Activated T-cell treated with anti-CD3 and anti-CD28 coated beads, Interleukin-2, amount 50 U/mL, for 24 hours (primary cell): ENCODE data around the gene SLC25A13.

Source experiments
- DNase-seq: peaks from one replicate; pipeline ENCODE4 v3.0.0-alpha.2; 2020
- H3K27ac Mint-ChIP-seq: 2 replicates; pipeline ENCODE4 v1.8.0; 2020; ENCODE audit warnings: mild to moderate bottlenecking, mixed read lengths
- H3K27me3 Mint-ChIP-seq: 2 replicates; pipeline ENCODE4 v1.8.0; 2020; ENCODE audit warnings: mixed read lengths
- H3K36me3 Mint-ChIP-seq: 2 replicates; pipeline ENCODE4 v1.8.0; 2020; ENCODE audit warnings: low read depth, mixed read lengths
- H3K4me1 Mint-ChIP-seq: 2 replicates; pipeline ENCODE4 v1.8.0; 2020; ENCODE audit warnings: low read depth, mixed read lengths
- H3K4me3 Mint-ChIP-seq: 2 replicates; pipeline ENCODE4 v1.8.0; 2020; ENCODE audit warnings: mild to moderate bottlenecking, moderate library complexity, mixed read lengths
- H3K9me3 Mint-ChIP-seq: 2 replicates; pipeline ENCODE4 v1.8.0; 2020; ENCODE audit warnings: mixed read lengths

Gene SLC25A13

GRCh38 chr7:96131525-96131924 lies 190.4 kb downstream of the SLC25A13 start:
- no peaks in the 10 kb centered on the region for H3K9me3 Mint-ChIP-seq
- DNase-seq, result no peak
- no peak overlapping the region for H3K27ac Mint-ChIP-seq
- H3K36me3 Mint-ChIP-seq, result peaks cover 56% of the 10 kb centered on the region
- H3K4me3 Mint-ChIP-seq, result no peak overlapping the region
- H3K4me1 Mint-ChIP-seq, result no peaks in the 10 kb centered on the region
- no peaks in the 10 kb centered on the region for H3K27me3 Mint-ChIP-seq

- Mint-ChIP-seq H3K27me3 (no peaks in the 10 kb centered on the region), H3K36me3 (peaks cover 37% of the 10 kb centered on the region), H3K4me3 (no peak overlapping the region), H3K27ac (peak overlapping the region; percentile 44), H3K9me3 (no peaks in the 10 kb centered on the region), H3K4me1 (no peaks in the 10 kb centered on the region)
- no peak for DNase-seq
Measured at GRCh38 chr7:96127746-96128145, 194.2 kb downstream of the SLC25A13 start.

- no peak overlapping the region for H3K27ac Mint-ChIP-seq
Measured at GRCh38 chr7:96126382-96126781, 195.5 kb downstream of the SLC25A13 start.

GRCh38 chr7:96122746-96123145 lies 199.2 kb downstream of the SLC25A13 start:
- DNase-seq, result no peak
- Mint-ChIP-seq H3K4me1 (no peaks in the 10 kb centered on the region), H3K27me3 (no peaks in the 10 kb centered on the region), H3K9me3 (no peaks in the 10 kb centered on the region), H3K4me3 (no peak overlapping the region), H3K36me3 (peaks cover 31% of the 10 kb centered on the region), H3K27ac (no peak overlapping the region)

More at GRCh38 chr7:96126382-96126781, 195.5 kb downstream of the SLC25A13 start:
- no peak overlapping the region for H3K4me3 Mint-ChIP-seq
- DNase-seq, result no peak
- H3K27me3 Mint-ChIP-seq, result no peaks in the 10 kb centered on the region
- H3K9me3 Mint-ChIP-seq, result no peaks in the 10 kb centered on the region
- H3K36me3 Mint-ChIP-seq, result peaks cover 35% of the 10 kb centered on the region
- no peaks in the 10 kb centered on the region for H3K4me1 Mint-ChIP-seq

- no peak overlapping the region for H3K4me3 Mint-ChIP-seq
- no peaks in the 10 kb centered on the region for H3K4me1 Mint-ChIP-seq
- no peak overlapping the region for H3K27ac Mint-ChIP-seq
- H3K27me3 Mint-ChIP-seq, result no peaks in the 10 kb centered on the region
- H3K9me3 Mint-ChIP-seq, result no peaks in the 10 kb centered on the region
- DNase-seq, result no peak
- H3K36me3 Mint-ChIP-seq, result peaks cover 31% of the 10 kb centered on the region
Measured at GRCh38 chr7:96121752-96122151, 200.1 kb downstream of the SLC25A13 start.

DNA sequence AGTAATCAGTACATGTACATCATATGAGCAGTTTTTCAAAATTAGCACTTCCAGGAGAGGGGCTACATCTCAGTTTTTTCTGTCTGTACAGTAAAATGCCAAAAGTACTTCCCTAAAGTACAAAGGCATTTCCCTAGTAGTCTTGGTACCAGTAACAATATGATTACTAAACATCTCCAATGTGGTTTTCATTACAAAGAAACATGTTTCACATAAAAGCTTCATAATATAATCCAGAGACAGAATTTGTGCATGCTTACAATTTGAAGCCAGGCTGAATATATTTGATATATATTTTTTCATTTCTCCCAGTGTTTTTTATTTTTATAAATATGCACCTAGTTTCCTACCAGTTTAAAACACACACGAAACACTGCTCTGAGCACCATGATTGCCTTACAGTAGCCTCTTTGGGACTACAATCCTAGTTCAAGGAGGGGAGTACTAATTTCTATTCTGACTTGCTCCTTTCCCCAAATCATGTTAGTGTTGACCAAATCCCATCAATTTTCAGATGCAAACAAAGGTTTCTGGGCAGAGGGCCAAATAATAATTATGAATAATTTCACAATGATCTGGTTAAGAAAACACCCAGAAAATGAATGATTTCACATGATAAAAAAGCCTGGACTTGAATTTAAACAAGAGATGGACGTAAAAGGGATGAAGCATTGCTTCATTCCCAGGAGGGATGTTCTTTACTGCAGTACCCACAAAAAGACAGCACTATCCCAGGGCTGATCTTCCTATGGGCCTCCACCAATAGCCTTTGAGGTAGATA lies 201.3 kb downstream of the SLC25A13 start:
- Mint-ChIP-seq H3K27me3 (no peaks in the 10 kb centered on the region), H3K27ac (no peak overlapping the region), H3K36me3 (peaks cover 29% of the 10 kb centered on the region), H3K9me3 (no peaks in the 10 kb centered on the region), H3K4me1 (no peaks in the 10 kb centered on the region), H3K4me3 (no peak overlapping the region)
- no peak for DNase-seq

- DNase-seq, result no peak
- H3K4me1 Mint-ChIP-seq, result no peaks in the 10 kb centered on the region
- H3K27me3 Mint-ChIP-seq, result no peaks in the 10 kb centered on the region
- peaks cover 28% of the 10 kb centered on the region for H3K36me3 Mint-ChIP-seq
- H3K27ac Mint-ChIP-seq, result no peak overlapping the region
- H3K4me3 Mint-ChIP-seq, result no peak overlapping the region
- no peaks in the 10 kb centered on the region for H3K9me3 Mint-ChIP-seq
Measured at GRCh38 chr7:96118449-96119001, 203.4 kb downstream of the SLC25A13 start.

DNA sequence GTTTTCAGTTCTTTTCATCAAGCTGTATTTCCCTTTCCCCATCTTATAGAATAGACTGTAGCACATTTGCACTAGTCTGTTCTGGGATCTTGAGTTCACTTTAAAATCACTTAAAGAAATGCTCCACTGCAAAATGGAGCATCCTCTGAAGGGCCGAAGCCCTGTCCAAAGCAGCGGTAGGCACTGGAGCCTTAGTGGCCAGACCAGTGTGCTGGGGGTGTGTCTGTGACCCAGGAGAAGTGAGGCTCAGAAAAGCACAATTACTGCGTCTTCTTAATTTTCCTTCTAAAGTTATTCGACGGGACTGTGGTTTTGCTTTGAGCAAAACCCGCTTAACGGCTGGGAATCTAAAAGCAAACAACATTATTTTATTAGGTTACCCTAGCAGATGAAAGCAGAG lies 205.7 kb downstream of the SLC25A13 start:
- no peak for DNase-seq
- Mint-ChIP-seq H3K4me1 (no peaks in the 10 kb centered on the region), H3K27ac (no peak overlapping the region), H3K4me3 (no peak overlapping the region), H3K9me3 (no peaks in the 10 kb centered on the region), H3K27me3 (peaks cover 13% of the 10 kb centered on the region), H3K36me3 (peaks cover 15% of the 10 kb centered on the region)

GRCh38 chr7:96114190-96114589 lies 207.7 kb downstream of the SLC25A13 start:
- Mint-ChIP-seq H3K9me3 (no peaks in the 10 kb centered on the region), H3K4me1 (no peaks in the 10 kb centered on the region), H3K36me3 (no peaks in the 10 kb centered on the region), H3K27ac (no peak overlapping the region), H3K27me3 (peaks cover 17% of the 10 kb centered on the region), H3K4me3 (no peak overlapping the region)
- DNase-seq, result no peak

DNA sequence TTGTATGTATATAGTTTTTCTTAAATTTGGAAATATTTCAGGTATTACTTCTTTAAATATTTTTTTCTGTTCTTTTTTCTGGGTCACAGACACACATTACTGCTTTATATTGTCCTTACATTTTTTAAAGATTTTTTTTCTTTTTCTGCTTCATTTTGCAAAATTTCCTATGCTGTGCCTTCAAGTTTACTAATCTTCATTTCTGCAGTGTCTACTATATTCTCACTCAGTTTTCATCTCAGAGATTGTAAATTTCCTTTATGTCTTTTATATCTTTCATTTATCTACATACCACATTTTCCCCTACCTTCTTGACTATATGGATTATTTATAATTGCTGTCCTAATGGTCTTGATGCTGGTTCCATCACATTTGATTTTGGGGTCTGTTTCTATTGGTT lies 210.5 kb downstream of the SLC25A13 start:
- Mint-ChIP-seq H3K36me3 (no peaks in the 10 kb centered on the region), H3K4me1 (no peaks in the 10 kb centered on the region), H3K27me3 (peaks cover 17% of the 10 kb centered on the region), H3K9me3 (no peaks in the 10 kb centered on the region), H3K27ac (no peak overlapping the region), H3K4me3 (no peak overlapping the region)
- DNase-seq, result no peak

DNA sequence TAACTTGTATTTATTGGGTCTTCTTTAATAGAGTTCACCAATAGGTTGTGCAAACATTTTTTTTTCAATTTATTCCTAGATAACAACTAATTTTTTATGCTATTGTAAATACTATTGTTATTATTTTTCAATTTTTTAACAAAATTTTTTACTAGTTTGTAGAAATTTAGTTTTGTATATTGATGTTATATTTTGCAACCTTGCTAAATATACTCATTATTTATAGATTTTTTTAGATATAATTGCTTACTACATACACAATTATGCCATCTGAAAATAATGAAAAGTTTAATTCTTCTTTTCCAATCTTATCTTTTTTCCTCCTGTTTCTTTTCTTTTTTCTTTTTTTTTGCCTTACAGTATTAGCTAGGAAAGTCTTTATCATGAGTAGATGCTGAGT lies 216.9 kb downstream of the SLC25A13 start:
- no peaks in the 10 kb centered on the region for H3K27me3 Mint-ChIP-seq
- H3K27ac Mint-ChIP-seq, result no peak overlapping the region
- no peaks in the 10 kb centered on the region for H3K4me1 Mint-ChIP-seq
- no peaks in the 10 kb centered on the region for H3K9me3 Mint-ChIP-seq
- no peak for DNase-seq
- no peak overlapping the region for H3K4me3 Mint-ChIP-seq
- no peaks in the 10 kb centered on the region for H3K36me3 Mint-ChIP-seq

GRCh38 chr7:96102096-96102811 lies 219.6 kb downstream of the SLC25A13 start:
- DNase-seq, result no peak
- Mint-ChIP-seq H3K4me3 (no peak overlapping the region), H3K36me3 (no peaks in the 10 kb centered on the region), H3K27ac (no peak overlapping the region), H3K4me1 (no peaks in the 10 kb centered on the region), H3K27me3 (peaks cover 8% of the 10 kb centered on the region), H3K9me3 (no peaks in the 10 kb centered on the region)

GRCh38 chr7:96100737-96101136 lies 221.2 kb downstream of the SLC25A13 start:
- no peak for DNase-seq
- H3K27ac Mint-ChIP-seq, result no peak overlapping the region
- no peaks in the 10 kb centered on the region for H3K36me3 Mint-ChIP-seq
- no peak overlapping the region for H3K4me3 Mint-ChIP-seq
- H3K9me3 Mint-ChIP-seq, result no peaks in the 10 kb centered on the region
- H3K4me1 Mint-ChIP-seq, result no peaks in the 10 kb centered on the region
- peaks cover 12% of the 10 kb centered on the region for H3K27me3 Mint-ChIP-seq

DNA sequence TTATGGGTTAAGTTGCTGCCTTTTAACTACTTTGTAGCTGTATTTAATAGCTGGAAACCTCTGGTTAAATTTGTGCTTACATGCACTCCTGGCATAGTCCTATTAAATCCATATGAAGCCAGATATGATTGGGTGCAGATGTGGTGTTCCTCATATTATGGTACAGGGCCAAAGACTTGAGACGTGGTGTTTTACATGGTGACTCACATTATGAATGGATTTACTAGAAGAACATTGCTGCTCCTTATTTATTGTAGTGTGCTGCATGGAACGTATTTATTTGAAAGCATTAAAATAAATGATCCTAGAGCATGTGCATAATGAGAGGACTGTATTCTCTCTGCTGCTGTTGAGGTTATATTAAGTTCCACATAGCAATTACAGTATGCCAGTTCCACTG lies 224.1 kb downstream of the SLC25A13 start:
- Mint-ChIP-seq H3K36me3 (no peaks in the 10 kb centered on the region), H3K27ac (no peak overlapping the region), H3K27me3 (peaks cover 29% of the 10 kb centered on the region), H3K4me1 (peaks cover 2% of the 10 kb centered on the region), H3K9me3 (no peaks in the 10 kb centered on the region), H3K4me3 (no peak overlapping the region)
- DNase-seq, result no peak

GRCh38 chr7:96093435-96093834 lies 228.5 kb downstream of the SLC25A13 start:
- Mint-ChIP-seq H3K4me3 (no peak overlapping the region), H3K4me1 (peaks cover 2% of the 10 kb centered on the region), H3K36me3 (no peaks in the 10 kb centered on the region), H3K27ac (no peak overlapping the region), H3K27me3 (peaks cover 52% of the 10 kb centered on the region), H3K9me3 (no peaks in the 10 kb centered on the region)
- no peak for DNase-seq
